H9 (cell line): ENCODE measurements around the gene YWHAB. TPM values are rescaled to one million over a fixed set of nuclear protein-coding genes. Genes with fewer than 3 reads are reported as not detected.

Experiments used
- DNase-seq: peaks from one replicate; pipeline ENCODE4 v3.0.0-alpha.2; 2017
- H2AFZ ChIP-seq: one replicate; pipeline ENCODE4 v1.6.1; 2013; ENCODE audit warnings: mild to moderate bottlenecking, low read length, control low read depth, moderate library complexity
- H2AK5ac ChIP-seq: 2 replicates; pipeline ENCODE4 v1.6.1; 2013; ENCODE audit warnings: low read length, control low read depth, mixed read lengths; ENCODE audit not compliant: insufficient read length
- H2BK120ac ChIP-seq: one replicate; pipeline ENCODE4 v1.6.1; 2013; ENCODE audit warnings: low read depth, mild to moderate bottlenecking, low read length, control low read depth, inconsistent platforms; ENCODE audit not compliant: poor library complexity, severe bottlenecking
- H2BK12ac ChIP-seq: 2 replicates; pipeline ENCODE4 v1.6.1; 2013; ENCODE audit warnings: low read length, control low read depth, mixed read lengths, low read depth; ENCODE audit not compliant: insufficient read length
- H2BK15ac ChIP-seq: 2 replicates; pipeline ENCODE4 v1.6.1; 2013; ENCODE audit warnings: low read depth, low read length, control low read depth
- H2BK20ac ChIP-seq: one replicate; pipeline ENCODE4 v1.6.1; 2013; ENCODE audit warnings: low read depth, mild to moderate bottlenecking, low read length, control low read depth, inconsistent platforms; ENCODE audit not compliant: poor library complexity, severe bottlenecking
- H2BK5ac ChIP-seq: 2 replicates; pipeline ENCODE4 v1.6.1; 2013; ENCODE audit warnings: low read length, control low read depth, mixed read lengths; ENCODE audit not compliant: insufficient read length
- H3K14ac ChIP-seq: 2 replicates; pipeline ENCODE4 v1.6.1; 2013; ENCODE audit warnings: low read length, control low read depth; ENCODE audit not compliant: insufficient read depth
- H3K18ac ChIP-seq: 2 replicates; pipeline ENCODE4 v1.6.1; 2013; ENCODE audit warnings: low read depth, mild to moderate bottlenecking, mixed read lengths, low read length, control low read depth; ENCODE audit not compliant: insufficient read length
- H3K23ac ChIP-seq: 2 replicates; pipeline ENCODE4 v1.6.1; 2013; ENCODE audit warnings: low read length, control low read depth, mixed read lengths, low read depth; ENCODE audit not compliant: insufficient read length
- H3K23me2 ChIP-seq: 2 replicates; pipeline ENCODE4 v1.6.1; 2013; ENCODE audit warnings: low read depth, mild to moderate bottlenecking, mixed read lengths, low read length, control low read depth; ENCODE audit not compliant: insufficient read length, poor library complexity, severe bottlenecking
- H3K27ac ChIP-seq: 2 replicates; pipeline ENCODE4 v1.5.1; 2013; ENCODE audit warnings: low read length, control low read depth, mixed read lengths, low read depth; ENCODE audit not compliant: insufficient read length
- H3K27me3 ChIP-seq: 2 replicates; pipeline ENCODE4 v1.6.1; 2013; ENCODE audit warnings: low read length, control low read depth, inconsistent platforms; ENCODE audit not compliant: insufficient read depth
- H3K4ac ChIP-seq: 2 replicates; pipeline ENCODE4 v1.6.1; 2013; ENCODE audit warnings: low read depth, mild to moderate bottlenecking, control low read depth, inconsistent platforms, low read length, moderate library complexity
- H3K4me1 ChIP-seq: 2 replicates; pipeline ENCODE4 v1.6.1; 2013; ENCODE audit warnings: low read length, control low read depth, inconsistent platforms; ENCODE audit not compliant: insufficient read depth
- H3K4me2 ChIP-seq: 2 replicates; pipeline ENCODE4 v1.6.1; 2013; ENCODE audit warnings: low read length, control low read depth, mixed read lengths; ENCODE audit not compliant: insufficient read length, insufficient read depth
- H3K56ac ChIP-seq: 2 replicates; pipeline ENCODE4 v1.6.1; 2013; ENCODE audit warnings: low read depth, mild to moderate bottlenecking, mixed read lengths, low read length, control low read depth; ENCODE audit not compliant: insufficient read length
- H3K79me1 ChIP-seq: 2 replicates; pipeline ENCODE4 v1.6.1; 2013; ENCODE audit warnings: low read depth, mild to moderate bottlenecking, moderate library complexity, low read length, control low read depth, inconsistent platforms; ENCODE audit not compliant: insufficient read depth, poor library complexity, severe bottlenecking
- H3K79me2 ChIP-seq: 2 replicates; pipeline ENCODE4 v1.6.1; 2013; ENCODE audit warnings: low read length, control low read depth, inconsistent platforms; ENCODE audit not compliant: insufficient read depth
- H3K9ac ChIP-seq: 2 replicates; pipeline ENCODE4 v1.6.1; 2013; ENCODE audit warnings: low read length, control low read depth, mixed read lengths; ENCODE audit not compliant: insufficient read length; ENCODE audit errors: extremely low read depth
- H3K9me3 ChIP-seq: one replicate; pipeline ENCODE4 v1.6.1; 2013; ENCODE audit warnings: low read depth, low read length, inconsistent platforms; ENCODE audit not compliant: control insufficient read depth
- H3T11ph ChIP-seq: one replicate; pipeline ENCODE4 v1.6.1; 2013; ENCODE audit warnings: mild to moderate bottlenecking, low read length, control low read depth, inconsistent platforms
- H4K20me1 ChIP-seq: one replicate; pipeline ENCODE4 v1.6.1; 2013; ENCODE audit not compliant: control insufficient read depth, insufficient read length, insufficient read depth
- H4K5ac ChIP-seq: 2 replicates; pipeline ENCODE4 v1.6.1; 2013; ENCODE audit warnings: low read depth, mild to moderate bottlenecking, mixed read lengths, low read length, control low read depth; ENCODE audit not compliant: insufficient read length
- H4K8ac ChIP-seq: replicated peaks from 2 replicates; pipeline ENCODE4 v1.6.1; 2013; ENCODE audit warnings: low read length, control low read depth, mixed read lengths, low read depth; ENCODE audit not compliant: insufficient read length
- H4K91ac ChIP-seq: 2 replicates; pipeline ENCODE4 v1.6.1; 2013; ENCODE audit warnings: low read depth, mild to moderate bottlenecking, moderate library complexity, mixed read lengths, low read length, control low read depth; ENCODE audit not compliant: insufficient read length
- H3K27ac Mint-ChIP-seq, 3 experiments: 2 replicates in 2 of 3; 3 replicates in 1 of 3; pipeline ENCODE4 v1.8.0; 2020 to 2021; ENCODE audit warnings: mixed read lengths in 3 of 3, mild to moderate bottlenecking in 1 of 3, moderate library complexity in 1 of 3
- H3K27me3 Mint-ChIP-seq: 2 replicates; pipeline ENCODE4 v1.8.0; 2021; ENCODE audit warnings: low read depth, mild to moderate bottlenecking, moderate library complexity, mixed read lengths
- H3K36me3 Mint-ChIP-seq, 3 experiments: 2 replicates in 2 of 3; 3 replicates in 1 of 3; pipeline ENCODE4 v1.8.0; 2020 to 2021; ENCODE audit warnings: low read depth in 3 of 3, mixed read lengths in 3 of 3; ENCODE audit not compliant: insufficient read depth in 1 of 3
- H3K4me1 Mint-ChIP-seq, 2 experiments: 2 replicates each; pipeline ENCODE4 v1.8.0; 2020; ENCODE audit warnings: mixed read lengths in 2 of 2
- H3K4me3 Mint-ChIP-seq, 2 experiments: 2 replicates in 1 of 2; 3 replicates in 1 of 2; pipeline ENCODE4 v1.8.0; 2020 to 2021; ENCODE audit warnings: mild to moderate bottlenecking in 2 of 2, mixed read lengths in 2 of 2, moderate library complexity in 1 of 2
- H3K9me3 Mint-ChIP-seq, 2 experiments: 2 replicates in 1 of 2; 3 replicates in 1 of 2; pipeline ENCODE4 v1.8.0; 2020; ENCODE audit warnings: mild to moderate bottlenecking in 2 of 2, mixed read lengths in 2 of 2, moderate library complexity in 1 of 2
- WGBS: extraction: QIAGEN DNeasy Blood & Tissue Kit; methylation state at CpG from one replicate; pipeline ENCODE4 v1.1.7; 2013; ENCODE audit warnings: missing lambda C conversion rate, low lambda C conversion rate, mixed read lengths; ENCODE audit not compliant: insufficient read length; ENCODE audit errors: extremely low coverage; 5-methylcytosine and 5-hydroxymethylcytosine counted together
- total RNA-seq: library from RNA; stranded (reverse); gene quantifications from 2 replicates; pipeline ENCODE4 v1.2.1, GENCODE V29; 2021
- TF ChIP-seq, protein P1 (sequence below): fragments of 200-600 bp; sonication (generic); conservative IDR thresholded peaks from 3 replicates; pipeline ENCODE4 v1.8.0; 2021; ENCODE audit warnings: antibody characterized with exemption, mild to moderate bottlenecking

Gene YWHAB
- total RNA-seq, 1 experiment from 2014 or later: 203 TPM

DNA sequence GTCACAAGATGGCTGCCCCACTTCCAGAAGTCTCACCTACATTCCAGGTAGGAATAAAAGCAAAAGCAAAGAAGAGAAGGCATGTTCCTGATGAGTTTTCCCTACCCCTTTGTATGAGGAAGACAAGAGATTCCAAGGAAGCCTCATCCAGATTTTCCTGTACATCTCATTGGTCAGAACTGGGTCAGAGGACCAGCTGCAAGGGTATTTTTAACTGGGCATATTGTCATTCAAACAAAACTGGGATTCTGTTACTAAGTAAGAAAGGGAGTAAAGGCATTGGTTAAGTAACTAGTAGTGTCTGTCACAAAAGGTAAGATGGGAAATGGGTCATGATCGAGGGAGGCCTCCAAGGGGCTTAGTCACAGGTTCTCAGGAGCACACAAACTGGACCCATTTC is 47.0 kb upstream of the YWHAB start:
- Histone ChIP-seq H2AK5ac (no peak overlapping the region), H3K27ac (no peak overlapping the region), H3K56ac (no peak overlapping the region), H3K79me1 (no peaks in the 10 kb centered on the region), H2BK5ac (no peak overlapping the region), H3T11ph (no peak overlapping the region), H3K9me3 (no peaks in the 10 kb centered on the region), H4K8ac (no peak overlapping the region), H3K27me3 (no peaks in the 10 kb centered on the region), H3K9ac (no peak overlapping the region), H3K4me2 (no peak overlapping the region), H2BK20ac (no peak overlapping the region), H3K23ac (no peak overlapping the region), H4K20me1 (no peaks in the 10 kb centered on the region), H2BK15ac (no peak overlapping the region), H2BK12ac (no peak overlapping the region), H2BK120ac (no peak overlapping the region), H3K4me1 (peaks cover 7% of the 10 kb centered on the region; the same call in 1 of the 2 replicates), H3K14ac (no peak overlapping the region), H3K79me2 (no peaks in the 10 kb centered on the region), H4K91ac (no peak overlapping the region), H4K5ac (no peak overlapping the region), H3K23me2 (no peaks in the 10 kb centered on the region), H2AFZ (no peak overlapping the region), H3K4ac (no peak overlapping the region), H3K18ac (no peak overlapping the region)
- TF ChIP-seq, protein P1, sequence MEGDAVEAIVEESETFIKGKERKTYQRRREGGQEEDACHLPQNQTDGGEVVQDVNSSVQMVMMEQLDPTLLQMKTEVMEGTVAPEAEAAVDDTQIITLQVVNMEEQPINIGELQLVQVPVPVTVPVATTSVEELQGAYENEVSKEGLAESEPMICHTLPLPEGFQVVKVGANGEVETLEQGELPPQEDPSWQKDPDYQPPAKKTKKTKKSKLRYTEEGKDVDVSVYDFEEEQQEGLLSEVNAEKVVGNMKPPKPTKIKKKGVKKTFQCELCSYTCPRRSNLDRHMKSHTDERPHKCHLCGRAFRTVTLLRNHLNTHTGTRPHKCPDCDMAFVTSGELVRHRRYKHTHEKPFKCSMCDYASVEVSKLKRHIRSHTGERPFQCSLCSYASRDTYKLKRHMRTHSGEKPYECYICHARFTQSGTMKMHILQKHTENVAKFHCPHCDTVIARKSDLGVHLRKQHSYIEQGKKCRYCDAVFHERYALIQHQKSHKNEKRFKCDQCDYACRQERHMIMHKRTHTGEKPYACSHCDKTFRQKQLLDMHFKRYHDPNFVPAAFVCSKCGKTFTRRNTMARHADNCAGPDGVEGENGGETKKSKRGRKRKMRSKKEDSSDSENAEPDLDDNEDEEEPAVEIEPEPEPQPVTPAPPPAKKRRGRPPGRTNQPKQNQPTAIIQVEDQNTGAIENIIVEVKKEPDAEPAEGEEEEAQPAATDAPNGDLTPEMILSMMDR: no peak
- peaks cover 9% of the 10 kb centered on the region; the same call in 1 of the 2 replicates for H3K27me3 Mint-ChIP-seq
- no peak for DNase-seq
- H3K36me3 Mint-ChIP-seq: peaks cover 0 to 6% (median 4%) of the 10 kb centered on the region in 3 experiments; a peak in 6 of 7 replicates
- 0 out of 4 replicates have a peak, but pooled peaks cover 0 to 6% of the 10 kb centered on the region in 2 experiments for H3K4me1 Mint-ChIP-seq
- peaks cover 4 to 5% of the 10 kb centered on the region in 2 experiments for H3K9me3 Mint-ChIP-seq
- H3K4me3 Mint-ChIP-seq: no peak overlapping the region
- WGBS: no CpG with 5 or more reads among the region's 1 CpG
- no peak overlapping the region for H3K27ac Mint-ChIP-seq
